NCI-H345 treated with DMSO at 0.1 percent for 48 hours (cell line): ENCODE measurements around the gene UBE2A.

Experiments used
- DNase-seq: peaks from one replicate; lab custom pipeline; 2025; ENCODE audit not compliant: unreplicated experiment; lab: John Stamatoyannopoulos, UW

The UBE2A gene

GRCh38 chrX:119606280-119607017, 32.1 kb downstream of the UBE2A start, which contains the start of gene NKRF:
NKRF (minus strand) TSS chrX:119606424.
- DNase-seq = peak; percentile 80

DNA sequence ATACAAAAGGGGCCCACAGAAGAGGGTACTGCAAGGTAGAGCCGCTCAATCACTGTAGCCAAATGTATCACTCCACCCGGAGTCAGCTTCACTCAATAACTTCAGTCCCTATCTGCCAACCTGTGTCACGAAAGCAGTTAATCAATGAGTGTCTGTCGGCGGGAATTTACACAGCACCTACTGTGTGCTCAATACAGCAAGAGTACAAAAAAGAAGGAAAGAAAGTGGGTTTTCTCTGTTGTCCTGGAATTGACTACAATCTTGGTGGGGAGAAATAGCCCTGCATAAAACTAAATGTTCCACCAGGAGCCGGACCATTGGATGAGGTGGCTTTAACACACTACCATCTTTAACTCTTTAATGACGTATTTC, 32.6 kb downstream of the UBE2A start:
- DNase-seq = no peak

DNA sequence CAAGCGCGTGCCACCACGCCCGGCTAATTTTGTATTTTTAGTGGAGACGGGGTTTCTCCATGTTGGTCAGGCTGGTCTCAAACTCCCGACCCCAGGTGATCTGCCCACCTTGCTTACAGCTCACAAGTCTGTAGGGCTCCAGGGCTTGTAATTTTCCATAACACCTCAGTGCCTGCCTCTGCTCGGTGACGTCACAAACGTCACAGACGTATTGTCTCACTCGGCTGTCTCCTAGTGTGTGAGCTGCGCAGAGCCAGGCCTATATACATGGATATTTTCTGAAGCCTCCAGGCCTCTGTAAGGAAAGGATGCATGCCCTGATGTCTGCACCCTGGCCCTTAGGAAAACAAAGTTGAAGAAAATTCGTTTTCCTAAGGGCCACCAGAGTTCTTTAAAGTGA, 40.4 kb downstream of the UBE2A start:
- no peak for DNase-seq

DNA sequence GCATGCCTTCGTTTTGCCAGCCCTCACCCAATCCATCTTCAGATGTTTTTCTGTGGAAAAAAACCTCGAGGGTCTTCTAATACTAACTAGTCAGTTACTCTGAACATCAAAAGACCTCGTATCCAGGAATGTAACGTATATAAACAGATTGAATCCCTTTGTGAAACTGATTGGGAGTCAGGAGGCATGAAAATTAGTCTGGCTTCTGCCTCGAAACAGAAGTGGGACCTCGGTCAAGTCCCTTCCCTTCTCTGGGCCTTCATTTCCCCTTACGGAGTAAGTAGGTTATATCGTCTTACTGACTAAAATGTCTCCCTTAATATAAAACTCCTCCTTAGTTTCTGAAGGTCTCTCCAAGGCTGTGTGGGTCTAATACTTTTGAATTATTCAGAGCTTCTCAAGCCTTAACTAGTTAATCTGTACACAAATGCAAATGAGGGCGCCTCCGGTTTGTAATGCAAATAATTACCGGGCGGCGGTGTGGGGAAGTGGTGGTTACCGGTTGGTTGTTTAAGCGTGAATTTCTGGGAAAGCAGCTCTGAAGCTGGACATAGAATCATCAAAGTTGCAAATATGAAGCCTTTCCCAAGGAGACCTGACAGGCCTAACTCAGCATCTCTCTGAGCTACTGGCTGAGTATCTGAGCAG, 43.3 kb downstream of the UBE2A start:
- DNase-seq = no peak

DNA sequence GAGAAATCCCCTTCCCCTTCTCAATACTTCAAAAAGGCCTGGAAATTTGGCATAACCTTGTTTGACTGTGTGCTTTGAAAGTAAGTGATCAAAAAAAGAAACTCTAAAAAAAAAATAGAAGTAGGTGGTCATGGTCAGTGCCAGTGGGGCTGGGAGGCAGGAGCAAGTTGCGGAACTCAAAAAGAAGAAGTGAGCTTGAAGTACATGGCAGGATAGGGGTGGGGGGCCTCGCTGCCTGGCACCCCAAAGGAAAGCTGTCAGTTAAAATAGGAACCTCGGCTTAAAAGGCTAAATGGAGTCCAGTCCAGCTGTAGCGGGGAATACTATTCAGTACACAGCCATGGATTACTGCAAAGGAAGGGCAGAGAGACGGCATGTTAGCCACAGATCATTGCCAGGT, 44.1 kb downstream of the UBE2A start:
- DNase-seq = no peak

GRCh38 chrX:119622356-119623232, 48.2 kb downstream of the UBE2A start:
- no peak for DNase-seq

GRCh38 chrX:119624417-119624816, 50.1 kb downstream of the UBE2A start:
- no peak for DNase-seq

DNA sequence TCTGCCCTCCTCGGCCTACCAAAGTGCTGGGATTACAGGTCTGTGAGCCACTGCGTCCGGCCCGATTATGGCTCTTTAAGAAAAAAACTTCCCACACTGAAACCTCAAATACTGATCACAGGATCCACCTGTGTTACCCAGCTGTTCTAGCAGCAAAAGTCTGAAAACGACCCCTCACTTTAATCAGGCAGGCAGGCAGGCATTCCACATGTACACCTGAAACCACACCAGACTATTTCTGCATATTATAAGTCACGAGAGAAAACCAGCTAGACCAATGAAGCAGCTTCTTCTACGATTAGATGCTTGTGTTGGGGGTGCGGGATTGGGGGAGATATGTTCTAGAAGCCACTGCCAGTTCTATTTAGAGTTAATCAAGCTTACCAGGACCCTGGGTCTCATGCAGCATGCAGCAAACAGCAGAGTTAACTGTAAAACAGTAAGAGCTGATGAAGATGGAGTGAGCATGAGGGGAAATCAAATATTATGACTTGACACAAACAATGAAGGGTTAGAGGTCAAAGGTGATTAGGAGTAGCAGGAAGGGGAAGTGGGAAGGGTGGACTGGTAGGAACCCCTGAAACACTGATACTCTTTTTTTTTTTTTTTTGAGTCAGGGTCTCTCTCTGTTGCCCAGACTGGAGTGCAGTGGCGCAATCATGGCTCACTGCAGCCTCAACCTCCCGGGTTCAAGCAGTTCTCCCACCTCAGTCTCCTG, 50.7 kb downstream of the UBE2A start:
- no peak for DNase-seq

DNA sequence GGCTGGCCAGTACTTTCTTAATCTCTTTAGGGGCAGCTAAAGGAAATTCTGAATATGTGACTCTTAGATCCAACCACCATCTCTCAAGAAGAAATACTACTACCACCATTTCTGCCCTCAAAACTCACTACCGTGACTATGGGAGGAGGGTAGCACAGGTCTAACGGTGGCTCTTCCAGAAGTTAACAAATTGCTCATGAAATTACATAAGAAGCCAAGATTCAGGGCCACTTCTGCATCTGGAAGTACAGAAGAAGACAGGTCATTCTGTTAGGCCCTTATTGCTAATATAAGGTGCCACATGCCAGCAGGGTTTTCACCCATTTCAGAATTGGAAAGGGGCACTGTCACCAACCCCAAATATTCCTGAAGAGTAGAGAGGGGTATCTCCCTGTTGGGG, 51.5 kb downstream of the UBE2A start:
- no peak for DNase-seq
